BE2C (cell line): Measurements from ENCODE around the gene NFASC.
A peak's percentile ranks its signal among the peaks of the same experiment; 100 is the strongest.

ENCODE experiments used
- DNase-seq: peaks from one replicate; pipeline ENCODE4 v3.0.0-alpha.2; 2020
- H3K27me3 ChIP-seq: fragments of 250-450 bp; sonication (Bioruptor Pico); 2 replicates; pipeline ENCODE4 v1.5.1; 2020; ENCODE audit warnings: mild to moderate bottlenecking
- H3K36me3 ChIP-seq: fragments of 250-450 bp; sonication (Bioruptor Pico); 2 replicates; pipeline ENCODE4 v1.5.1; 2020; ENCODE audit warnings: mild to moderate bottlenecking
- H3K4me1 ChIP-seq: fragments of 250-450 bp; sonication (Bioruptor Pico); 2 replicates; pipeline ENCODE4 v1.5.1; 2020
- H3K4me3 ChIP-seq: 2 replicates; pipeline ENCODE4 v1.5.1; 2011; ENCODE audit warnings: low read depth, low read length
- H3K9me3 ChIP-seq: fragments of 250-450 bp; sonication (Bioruptor Pico); 2 replicates; pipeline ENCODE4 v1.5.1; 2020
- CTCF ChIP-seq: IDR thresholded peaks from 2 replicates; pipeline ENCODE4 v1.5.1; 2012; ENCODE audit warnings: mild to moderate bottlenecking, low read depth, low read length

NFASC gene

GRCh38 chr1:204885288-204885711 lies 14.6 kb downstream of the NFASC start:
- Histone ChIP-seq H3K4me1 (peaks cover 23% of the 10 kb centered on the region), H3K9me3 (no peaks in the 10 kb centered on the region), H3K36me3 (no peaks in the 10 kb centered on the region), H3K27me3 (peaks cover 9% of the 10 kb centered on the region; the same call in 1 of the 2 replicates), H3K4me3 (no peak overlapping the region)
- DNase-seq, result no peak
- TF ChIP-seq CTCF, result no peak

GRCh38 chr1:204885790-204886189 lies 15.1 kb downstream of the NFASC start:
- peaks cover 9% of the 10 kb centered on the region; the same call in 1 of the 2 replicates for H3K27me3 ChIP-seq

GRCh38 chr1:204887846-204888245 lies 17.2 kb downstream of the NFASC start:
- peak; percentile 89 for DNase-seq
- Histone ChIP-seq H3K4me3 (no peak overlapping the region), H3K9me3 (no peaks in the 10 kb centered on the region; the same call in 1 of the 2 replicates), H3K4me1 (peaks cover 27% of the 10 kb centered on the region), H3K27me3 (peaks cover 22% of the 10 kb centered on the region), H3K36me3 (no peaks in the 10 kb centered on the region)
- TF ChIP-seq CTCF, result no peak

More at GRCh38 chr1:204885790-204886189, 15.1 kb downstream of the NFASC start:
- H3K4me1 ChIP-seq, result peaks cover 27% of the 10 kb centered on the region
- no peaks in the 10 kb centered on the region for H3K9me3 ChIP-seq
- no peak for TF ChIP-seq CTCF
- H3K4me3 ChIP-seq, result no peak overlapping the region
- no peak for DNase-seq
- H3K36me3 ChIP-seq, result no peaks in the 10 kb centered on the region

GRCh38 chr1:204888294-204888693 lies 17.6 kb downstream of the NFASC start:
- Histone ChIP-seq H3K9me3 (no peaks in the 10 kb centered on the region; the same call in 1 of the 2 replicates), H3K4me3 (no peak overlapping the region), H3K27me3 (peaks cover 26% of the 10 kb centered on the region), H3K36me3 (no peaks in the 10 kb centered on the region), H3K4me1 (peaks cover 27% of the 10 kb centered on the region)
- no peak for DNase-seq
- no peak for TF ChIP-seq CTCF

GRCh38 chr1:204889681-204890383 lies 19.2 kb downstream of the NFASC start:
- TF ChIP-seq CTCF, result no peak
- no peak overlapping the region for H3K4me3 ChIP-seq
- peaks cover 28% of the 10 kb centered on the region for H3K27me3 ChIP-seq
- H3K4me1 ChIP-seq, result peaks cover 27% of the 10 kb centered on the region
- no peaks in the 10 kb centered on the region; the same call in 1 of the 2 replicates for H3K9me3 ChIP-seq
- peak; percentile 88 for DNase-seq
- no peaks in the 10 kb centered on the region for H3K36me3 ChIP-seq

GRCh38 chr1:204891860-204892259 lies 21.2 kb downstream of the NFASC start:
- DNase-seq, result no peak
- peaks cover 28% of the 10 kb centered on the region for H3K27me3 ChIP-seq

More at GRCh38 chr1:204891860-204892259, 21.2 kb downstream of the NFASC start:
- H3K9me3 ChIP-seq, result no peaks in the 10 kb centered on the region; the same call in 1 of the 2 replicates
- no peak overlapping the region for H3K4me3 ChIP-seq
- no peak for TF ChIP-seq CTCF
- H3K36me3 ChIP-seq, result no peaks in the 10 kb centered on the region
- H3K4me1 ChIP-seq, result peaks cover 27% of the 10 kb centered on the region
